Fibroblast of pulmonary artery (primary cell): ENCODE measurements around the gene RARRES2.
"Not testable (repeated sequence)": the region's sequence is repeated elsewhere in the genome, so short reads cannot be mapped to it uniquely, and the experiment has no call there.

ENCODE experiments used
- DNase-seq: peaks from one replicate; pipeline ENCODE4 v3.0.0-alpha.2; 2010; ENCODE audit warnings: low read depth
- H3K4me3 ChIP-seq: replicated peaks from 2 replicates; pipeline ENCODE4 v1.5.1; 2011; ENCODE audit warnings: low read depth, mild to moderate bottlenecking, control low read depth, low read length, moderate library complexity

The RARRES2 gene

GRCh38 chr7:150288816-150289215 is 52.6 kb downstream of the RARRES2 start:
- not testable (repeated sequence) for H3K4me3 ChIP-seq, DNase-seq
